ENCODE measurements around the gene FARP1.

FARP1 gene

GRCh38 chr13:98111168-98112098, 31.5 kb upstream of the FARP1 start:
- H3K9me3 Mint-ChIP-seq, result no peaks in the 10 kb centered on the region
- no peaks in the 10 kb centered on the region for H3K36me3 Mint-ChIP-seq (ENCODE audit: low read depth)
- no peaks in the 10 kb centered on the region for H3K4me1 Mint-ChIP-seq (ENCODE audit: low read depth)
- no peaks in the 10 kb centered on the region for H3K27me3 Mint-ChIP-seq
- no peak overlapping the region for H3K4me3 Mint-ChIP-seq
- DNase-seq, result no peak
- H3K27ac Mint-ChIP-seq, result no peak overlapping the region

DNA sequence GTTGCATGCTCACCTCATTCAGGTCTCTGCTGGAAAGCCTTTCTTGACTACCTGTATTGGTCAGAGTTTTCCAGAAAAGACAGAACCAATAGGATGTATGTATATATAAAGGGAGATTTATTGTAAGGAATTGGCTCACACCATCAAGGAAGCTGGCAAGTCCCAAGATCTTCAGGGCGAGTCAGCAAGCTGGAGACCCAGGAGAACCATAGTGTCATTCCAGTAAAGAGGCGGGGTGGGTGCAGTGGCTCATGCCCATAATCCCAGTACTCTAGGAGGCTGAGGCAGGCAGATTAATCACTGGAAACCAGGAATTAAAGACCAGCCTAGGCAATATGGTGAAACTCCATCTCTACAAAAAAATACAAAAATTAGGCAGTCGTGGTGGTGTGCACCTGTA, 30.4 kb upstream of the FARP1 start:
- Mint-ChIP-seq H3K9me3 (no peaks in the 10 kb centered on the region), H3K27me3 (no peaks in the 10 kb centered on the region), H3K36me3 (ENCODE audit: low read depth) (no peaks in the 10 kb centered on the region), H3K4me1 (ENCODE audit: low read depth) (no peaks in the 10 kb centered on the region), H3K4me3 (no peak overlapping the region), H3K27ac (no peak overlapping the region)
- DNase-seq, result no peak

GRCh38 chr13:98118865-98119264, 24.0 kb upstream of the FARP1 start:
- Mint-ChIP-seq H3K9me3 (peaks cover 8% of the 10 kb centered on the region), H3K4me3 (no peak overlapping the region), H3K36me3 (ENCODE audit: low read depth) (no peaks in the 10 kb centered on the region), H3K4me1 (ENCODE audit: low read depth) (no peaks in the 10 kb centered on the region), H3K27me3 (peaks cover 5% of the 10 kb centered on the region), H3K27ac (no peak overlapping the region)
- no peak for DNase-seq

GRCh38 chr13:98123176-98123575, 19.7 kb upstream of the FARP1 start:
- Mint-ChIP-seq H3K27ac (no peak overlapping the region), H3K4me3 (no peak overlapping the region), H3K36me3 (ENCODE audit: low read depth) (no peaks in the 10 kb centered on the region), H3K27me3 (peaks cover 14% of the 10 kb centered on the region), H3K9me3 (peaks cover 16% of the 10 kb centered on the region), H3K4me1 (ENCODE audit: low read depth) (no peaks in the 10 kb centered on the region)
- DNase-seq, result no peak

DNA sequence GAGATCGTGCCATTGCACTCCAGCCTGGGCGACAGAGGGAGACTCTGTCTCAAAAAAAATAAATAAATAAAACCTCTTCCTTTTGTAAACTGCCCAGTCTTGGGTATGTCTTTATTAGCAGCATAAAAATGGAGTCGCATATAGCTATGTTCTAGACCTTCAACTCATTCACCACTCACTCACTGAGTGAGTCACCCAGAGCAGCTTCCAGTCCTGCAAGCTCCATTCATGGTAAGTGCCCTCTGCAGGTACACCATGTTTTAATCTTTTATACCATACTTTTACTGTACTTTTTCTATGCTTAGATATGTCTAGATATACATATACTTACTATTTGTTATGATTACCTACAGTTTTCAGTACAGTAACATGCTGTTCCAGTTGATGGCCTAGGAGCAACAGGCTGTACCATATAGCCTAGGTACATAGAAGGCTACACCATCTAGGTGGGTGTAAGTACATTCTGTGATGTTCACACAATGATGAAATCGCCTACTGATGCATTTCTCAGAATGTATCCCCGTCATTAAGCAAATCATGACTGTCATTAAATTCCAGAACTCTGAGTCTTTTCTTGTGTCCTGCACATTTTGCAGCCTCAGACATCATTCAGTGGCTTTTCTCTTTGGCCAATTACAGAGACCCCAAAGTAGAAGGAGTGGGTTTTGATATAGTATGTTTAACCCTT, 13.7 kb upstream of the FARP1 start:
- Mint-ChIP-seq H3K9me3 (peaks cover 6% of the 10 kb centered on the region), H3K36me3 (ENCODE audit: low read depth) (no peaks in the 10 kb centered on the region), H3K4me1 (ENCODE audit: low read depth) (no peaks in the 10 kb centered on the region), H3K4me3 (no peak overlapping the region), H3K27me3 (peaks cover 38% of the 10 kb centered on the region), H3K27ac (no peak overlapping the region)
- DNase-seq, result no peak

GRCh38 chr13:98133946-98134345, 8.9 kb upstream of the FARP1 start:
- Mint-ChIP-seq H3K9me3 (peaks cover 1% of the 10 kb centered on the region), H3K36me3 (ENCODE audit: low read depth) (no peaks in the 10 kb centered on the region)

GRCh38 chr13:98134901-98135300, 8.0 kb upstream of the FARP1 start:
- DNase-seq, result no peak
- Mint-ChIP-seq H3K27me3 (peaks cover 52% of the 10 kb centered on the region), H3K4me1 (ENCODE audit: low read depth) (no peaks in the 10 kb centered on the region), H3K36me3 (ENCODE audit: low read depth) (no peaks in the 10 kb centered on the region), H3K9me3 (no peaks in the 10 kb centered on the region), H3K4me3 (no peak overlapping the region), H3K27ac (no peak overlapping the region)

More at GRCh38 chr13:98133946-98134345, 8.9 kb upstream of the FARP1 start:
- no peak for DNase-seq
- H3K4me1 Mint-ChIP-seq (ENCODE audit: low read depth), result no peaks in the 10 kb centered on the region
- no peak overlapping the region for H3K4me3 Mint-ChIP-seq
- H3K27ac Mint-ChIP-seq, result no peak overlapping the region
- H3K27me3 Mint-ChIP-seq, result peaks cover 44% of the 10 kb centered on the region

DNA sequence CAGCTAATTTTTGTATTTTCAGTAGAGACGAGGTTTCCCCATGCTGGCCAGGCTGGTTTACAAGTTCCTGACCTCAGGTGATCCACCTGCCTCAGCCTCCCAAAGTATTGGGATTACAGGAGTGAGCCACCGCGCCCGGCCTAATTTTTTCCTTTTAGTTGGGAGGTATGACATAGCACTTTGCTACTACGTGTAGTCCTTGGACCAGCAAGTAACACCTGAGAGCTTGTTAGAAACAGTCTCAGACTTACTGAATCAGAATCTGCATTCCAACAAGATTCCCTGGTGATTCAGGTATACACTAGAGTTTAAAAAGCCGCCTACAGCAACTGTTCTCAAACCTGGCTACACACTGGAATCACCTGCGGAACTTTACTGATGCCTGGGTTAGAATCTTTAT, 1.8 kb upstream of the FARP1 start:
- H3K4me3 Mint-ChIP-seq, result no peak overlapping the region
- H3K9me3 Mint-ChIP-seq, result no peaks in the 10 kb centered on the region
- peaks cover 9% of the 10 kb centered on the region for H3K4me1 Mint-ChIP-seq (ENCODE audit: low read depth)
- no peaks in the 10 kb centered on the region for H3K36me3 Mint-ChIP-seq (ENCODE audit: low read depth)
- peaks cover 69% of the 10 kb centered on the region for H3K27me3 Mint-ChIP-seq
- no peak overlapping the region for H3K27ac Mint-ChIP-seq
- no peak for DNase-seq

GRCh38 chr13:98141509-98142379, 1.1 kb upstream of the FARP1 start:
- Mint-ChIP-seq H3K27me3 (peaks cover 73% of the 10 kb centered on the region), H3K36me3 (ENCODE audit: low read depth) (no peaks in the 10 kb centered on the region), H3K4me3 (peak overlapping the region; percentile 48), H3K4me1 (ENCODE audit: low read depth) (peaks cover 9% of the 10 kb centered on the region), H3K27ac (no peak overlapping the region), H3K9me3 (no peaks in the 10 kb centered on the region)
- no peak for DNase-seq

GRCh38 chr13:98143157-98143553, 261 bp downstream of the FARP1 start:
- Mint-ChIP-seq H3K27ac (no peak overlapping the region), H3K9me3 (no peaks in the 10 kb centered on the region), H3K4me3 (no peak overlapping the region), H3K4me1 (ENCODE audit: low read depth) (peaks cover 9% of the 10 kb centered on the region), H3K36me3 (ENCODE audit: low read depth) (no peaks in the 10 kb centered on the region), H3K27me3 (peaks cover 73% of the 10 kb centered on the region)
- DNase-seq, result no peak

DNA sequence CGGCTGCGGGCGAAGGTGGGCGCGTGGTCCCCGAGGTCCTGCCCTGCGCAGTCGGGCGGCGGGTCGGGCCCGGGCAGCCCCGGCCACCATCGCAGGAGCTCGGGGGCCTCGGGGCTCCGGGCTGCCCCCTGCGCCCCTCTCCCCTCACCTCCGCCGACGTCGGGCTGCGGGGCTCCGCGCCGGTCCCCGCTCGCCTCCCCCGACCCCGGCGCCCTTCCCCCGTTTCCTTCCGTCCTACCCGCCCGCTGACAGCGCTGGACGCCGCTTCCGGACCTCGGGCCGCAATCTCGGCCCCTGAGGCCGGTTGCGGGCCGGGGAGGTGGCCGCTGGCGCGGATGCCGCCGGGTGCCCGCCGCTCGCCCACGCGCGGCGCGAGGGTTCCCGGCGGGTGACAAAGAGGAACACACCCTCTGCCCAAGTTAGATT, 720 bp downstream of the FARP1 start:
- Mint-ChIP-seq H3K9me3 (no peaks in the 10 kb centered on the region), H3K4me1 (ENCODE audit: low read depth) (peaks cover 9% of the 10 kb centered on the region), H3K27me3 (peaks cover 72% of the 10 kb centered on the region), H3K4me3 (peak overlapping the region; percentile 69), H3K27ac (no peak overlapping the region), H3K36me3 (ENCODE audit: low read depth) (no peaks in the 10 kb centered on the region)
- no peak for DNase-seq

DNA sequence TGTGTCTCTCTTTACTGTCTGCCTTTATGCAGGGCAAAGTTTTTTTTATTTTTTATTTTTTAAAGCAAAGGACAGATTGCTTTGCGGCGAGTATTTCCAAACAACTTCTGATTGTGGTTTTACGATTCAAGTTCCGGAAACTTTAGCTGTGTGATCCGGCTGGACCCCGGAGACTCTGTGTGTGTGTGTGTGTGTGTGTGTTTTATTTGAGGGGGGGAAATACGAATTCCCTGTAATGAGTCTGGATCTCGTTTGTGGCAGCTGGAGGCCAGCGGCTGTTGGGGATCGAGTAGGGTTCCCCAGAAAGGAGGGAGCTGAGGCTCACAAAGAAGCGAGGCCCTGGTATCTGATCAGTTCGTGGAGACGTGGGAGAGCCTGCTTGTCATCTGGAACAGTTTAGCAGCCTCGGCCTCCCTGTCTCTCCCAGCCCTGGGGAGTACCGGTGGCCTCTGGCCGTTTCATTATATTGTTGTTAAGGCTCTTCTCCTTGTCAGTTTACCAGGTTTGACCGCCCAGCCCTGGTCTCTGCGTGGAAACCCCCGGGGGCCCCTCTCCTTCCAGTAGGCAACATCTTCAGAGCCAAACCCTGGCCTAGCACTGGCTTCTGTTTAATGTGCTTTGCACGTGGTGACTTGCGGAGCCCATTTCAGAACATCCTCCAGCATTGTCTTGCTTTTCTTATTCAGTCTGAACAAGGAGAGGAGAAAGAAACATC, 1.3 kb downstream of the FARP1 start:
- H3K4me1 Mint-ChIP-seq (ENCODE audit: low read depth), result peaks cover 9% of the 10 kb centered on the region
- DNase-seq, result no peak
- peaks cover 73% of the 10 kb centered on the region for H3K27me3 Mint-ChIP-seq
- H3K27ac Mint-ChIP-seq, result no peak overlapping the region
- H3K36me3 Mint-ChIP-seq (ENCODE audit: low read depth), result no peaks in the 10 kb centered on the region
- peak overlapping the region; percentile 69 for H3K4me3 Mint-ChIP-seq
- no peaks in the 10 kb centered on the region for H3K9me3 Mint-ChIP-seq

- H3K27me3 Mint-ChIP-seq, result peaks cover 68% of the 10 kb centered on the region
- H3K36me3 Mint-ChIP-seq (ENCODE audit: low read depth), result no peaks in the 10 kb centered on the region
Observed at GRCh38 chr13:98144801-98145350, 2.0 kb downstream of the FARP1 start.

GRCh38 chr13:98147521-98147920, 4.6 kb downstream of the FARP1 start:
- Mint-ChIP-seq H3K27me3 (peaks cover 69% of the 10 kb centered on the region), H3K27ac (no peak overlapping the region), H3K4me1 (ENCODE audit: low read depth) (peaks cover 5% of the 10 kb centered on the region), H3K36me3 (ENCODE audit: low read depth) (no peaks in the 10 kb centered on the region), H3K4me3 (no peak overlapping the region), H3K9me3 (no peaks in the 10 kb centered on the region)
- no peak for DNase-seq

More at GRCh38 chr13:98144801-98145350, 2.0 kb downstream of the FARP1 start:
- Mint-ChIP-seq H3K9me3 (no peaks in the 10 kb centered on the region), H3K4me1 (ENCODE audit: low read depth) (peaks cover 9% of the 10 kb centered on the region), H3K27ac (no peak overlapping the region), H3K4me3 (no peak overlapping the region)
- no peak for DNase-seq
